A549 (cell line): ENCODE results near the gene TRIO. TPM values are rescaled to one million over a fixed set of nuclear protein-coding genes. Genes with fewer than 3 reads are reported as not detected.

Experiments
- ATAC-seq, 2 experiments: fragments of 200-7000 bp in 1 of 2; fragments of >200 bp in 1 of 2; cut with Nextera tagmentation in 1 of 2; cut with Tn5 transposase in 1 of 2; 3 replicates each; pipeline versions ENCODE4 v1.8.0 to v1.9.1; 2018 to 2020; ENCODE audit warnings: mild to moderate bottlenecking in 1 of 2, moderate library complexity in 1 of 2
- CTCF ChIA-PET: fragments of 300-600 bp; sonication (Branson Sonifier 250); formaldehyde crosslinking; extraction: SDS; loops from one replicate; lab custom pipeline; 2021; ENCODE audit warnings: antibody characterized with exemption, inconsistent platforms; lab: Yijun Ruan, JAX
- POLR2A ChIA-PET: fragments of 350-600 bp; formaldehyde crosslinking; extraction: SDS; loops from one replicate; lab custom pipeline; 2021; ENCODE audit warnings: antibody characterized with exemption, inconsistent platforms; lab: Yijun Ruan, JAX
- DNase-seq, 2 experiments: peaks; one replicate each; pipeline versions ENCODE4 v3.0.0 to v3.0.0-alpha.2; 2011 to 2016; ENCODE audit warnings: low read depth in 1 of 2, low spot score in 1 of 2
- FAIRE-seq: peaks from 2 replicates; lab custom pipeline; 2011; peaks lifted over from hg19 to GRCh38; lab: Jason Lieb, UNC
- H3K27ac ChIP-seq, 2 experiments: fragments of >200 bp; sonication (Bioruptor Twin); formaldehyde crosslinking; 3 replicates each; pipeline ENCODE4 v1.5.1; 2016 to 2017
- H3K4me1 ChIP-seq: fragments of >200 bp; sonication (Bioruptor Twin); formaldehyde crosslinking; 3 replicates; pipeline ENCODE4 v1.6.1; 2016
- H3K4me2 ChIP-seq: fragments of >200 bp; sonication (Bioruptor Twin); formaldehyde crosslinking; 3 replicates; pipeline ENCODE4 v1.6.1; 2016
- H3K4me3 ChIP-seq: fragments of >200 bp; sonication (Bioruptor Twin); formaldehyde crosslinking; 3 replicates; pipeline ENCODE4 v1.5.1; 2016
- H3K9me3 ChIP-seq: fragments of >200 bp; sonication (Bioruptor Twin); formaldehyde crosslinking; 3 replicates; pipeline ENCODE4 v1.6.1; 2016
- CBX2 ChIP-seq: fragments of 200-600 bp; sonication (generic); IDR thresholded peaks from 2 replicates; pipeline ENCODE4 v1.6.1; 2016; ENCODE audit warnings: low read depth, mild to moderate bottlenecking, borderline replicate concordance
- CEBPB ChIP-seq, 2 experiments: fragments of >200 bp in 1 of 2; sonication (Bioruptor Twin) in 1 of 2; formaldehyde crosslinking in 1 of 2; IDR thresholded peaks; 2 replicates each; pipeline ENCODE4 v1.6.1; 2012 to 2016
- CHD2 ChIP-seq: fragments of 150-350 bp; IDR thresholded peaks from 2 replicates; pipeline ENCODE4 v1.6.1; 2014; ENCODE audit warnings: low read length; ENCODE audit not compliant: partially characterized antibody
- CHD4 ChIP-seq: fragments of 200-600 bp; sonication (generic); IDR thresholded peaks from 2 replicates; pipeline ENCODE4 v1.6.1; 2016; ENCODE audit warnings: antibody characterized with exemption, mild to moderate bottlenecking, borderline replicate concordance
- E2F6 ChIP-seq: IDR thresholded peaks from 2 replicates; pipeline ENCODE4 v1.6.1; 2012; ENCODE audit warnings: low read depth, borderline replicate concordance
- EHF ChIP-seq: fragments of 250-450 bp; sonication (Bioruptor Pico); IDR thresholded peaks from 2 replicates; pipeline ENCODE4 v1.5.0; 2020; ENCODE audit warnings: mild to moderate bottlenecking
- EHMT2 ChIP-seq: fragments of 200-600 bp; sonication (generic); IDR thresholded peaks from 2 replicates; pipeline ENCODE4 v1.6.1; 2016; ENCODE audit warnings: antibody characterized with exemption, low read depth, mild to moderate bottlenecking, moderate library complexity
- EP300 ChIP-seq, 2 experiments: fragments of >200 bp; sonication (Bioruptor Twin); formaldehyde crosslinking; IDR thresholded peaks; 2 replicates in 1 of 2; 3 replicates in 1 of 2; pipeline ENCODE4 v1.6.1; 2016 to 2017
- FOSB ChIP-seq: fragments of 250-450 bp; sonication (Bioruptor Pico); IDR thresholded peaks from 2 replicates; pipeline ENCODE4 v1.5.0; 2020; ENCODE audit warnings: mild to moderate bottlenecking, moderate library complexity
- GATA3 ChIP-seq: IDR thresholded peaks from 2 replicates; pipeline ENCODE4 v1.6.1; 2012; ENCODE audit warnings: borderline replicate concordance
- HDAC2 ChIP-seq: fragments of 200-600 bp; sonication (generic); IDR thresholded peaks from 2 replicates; pipeline ENCODE4 v1.6.1; 2016
- HMGXB4 ChIP-seq: fragments of 250-450 bp; sonication (Bioruptor Pico); IDR thresholded peaks from 2 replicates; pipeline ENCODE4 v1.5.0; 2021; ENCODE audit warnings: mild to moderate bottlenecking, moderate library complexity, borderline replicate concordance
- HOXA7 ChIP-seq: fragments of 250-450 bp; sonication (Bioruptor Pico); IDR thresholded peaks from 2 replicates; pipeline ENCODE4 v1.5.0; 2020; ENCODE audit warnings: mild to moderate bottlenecking, moderate library complexity
- HOXB13 ChIP-seq: fragments of 250-450 bp; sonication (Bioruptor Pico); IDR thresholded peaks from 2 replicates; pipeline ENCODE4 v1.5.0; 2020; ENCODE audit warnings: low read depth, mild to moderate bottlenecking, moderate library complexity
- HOXB5 ChIP-seq: fragments of 250-450 bp; sonication (Bioruptor Pico); IDR thresholded peaks from 2 replicates; pipeline ENCODE4 v1.5.0; 2020; ENCODE audit warnings: mild to moderate bottlenecking, moderate library complexity
- JUNB ChIP-seq: fragments of >200 bp; sonication (Bioruptor Twin); formaldehyde crosslinking; IDR thresholded peaks from 2 replicates; pipeline ENCODE4 v1.6.1; 2016
- KDM5A ChIP-seq: fragments of 200-600 bp; sonication (generic); IDR thresholded peaks from 2 replicates; pipeline ENCODE4 v1.6.1; 2016; ENCODE audit warnings: antibody characterized with exemption, mild to moderate bottlenecking
- MAFK ChIP-seq: fragments of 450-650 bp; IDR thresholded peaks from 2 replicates; pipeline ENCODE4 v1.6.1; 2014; ENCODE audit not compliant: partially characterized antibody
- NPAS2 ChIP-seq: fragments of 250-450 bp; sonication (Bioruptor Pico); IDR thresholded peaks from 2 replicates; pipeline ENCODE4 v1.8.0; 2022; ENCODE audit warnings: mild to moderate bottlenecking, moderate library complexity, borderline replicate concordance
- NR3C1 ChIP-seq: fragments of >200 bp; sonication (Bioruptor Twin); formaldehyde crosslinking; IDR thresholded peaks from 3 replicates; pipeline ENCODE4 v1.6.1; 2017
- POLR2A ChIP-seq: IDR thresholded peaks from 2 replicates; pipeline ENCODE4 v1.6.1; 2012; ENCODE audit warnings: mild to moderate bottlenecking, low read length
- RAD21 ChIP-seq, 2 experiments: fragments of >200 bp in 1 of 2; sonication (Bioruptor Twin) in 1 of 2; formaldehyde crosslinking in 1 of 2; IDR thresholded peaks in 1 of 2; conservative IDR thresholded peaks in 1 of 2; 2 replicates in 1 of 2; 3 replicates in 1 of 2; pipeline ENCODE4 v1.6.1; 2012 to 2018; ENCODE audit warnings: inconsistent platforms in 1 of 2
- RCOR1 ChIP-seq: fragments of 150-350 bp; IDR thresholded peaks from 2 replicates; pipeline ENCODE4 v1.6.1; 2014; ENCODE audit warnings: antibody characterized with exemption, low read length, low read depth
- RFX5 ChIP-seq: fragments of 450-650 bp; IDR thresholded peaks from 2 replicates; pipeline ENCODE4 v1.7.1; 2014; ENCODE audit warnings: antibody characterized with exemption, mild to moderate bottlenecking, moderate library complexity
- RNF2 ChIP-seq: fragments of 200-600 bp; sonication (generic); IDR thresholded peaks from 2 replicates; pipeline ENCODE4 v1.6.1; 2016; ENCODE audit warnings: low read depth, mild to moderate bottlenecking, antibody characterized with exemption, moderate library complexity, borderline replicate concordance
- SMC3 ChIP-seq: fragments of >200 bp; sonication (Bioruptor Twin); formaldehyde crosslinking; IDR thresholded peaks from 3 replicates; pipeline ENCODE4 v1.6.1; 2018; ENCODE audit warnings: inconsistent platforms
- TFCP2L1 ChIP-seq: fragments of 250-450 bp; sonication (Bioruptor Pico); IDR thresholded peaks from 2 replicates; pipeline ENCODE4 v1.5.0; 2021; ENCODE audit warnings: mild to moderate bottlenecking
- TP53 ChIP-seq: fragments of 250-450 bp; sonication (Bioruptor Pico); IDR thresholded peaks from 2 replicates; pipeline ENCODE4 v1.5.0; 2021; ENCODE audit warnings: mild to moderate bottlenecking, moderate library complexity
- ZSCAN20 ChIP-seq: fragments of 250-450 bp; sonication (Bioruptor Pico); IDR thresholded peaks from 2 replicates; pipeline ENCODE4 v1.8.0; 2022; ENCODE audit warnings: mild to moderate bottlenecking, moderate library complexity
- WGBS: methylation state at CpG from one replicate; pipeline ENCODE4 v1.1.6; 2017; ENCODE audit errors: missing lambda C conversion rate; 5-methylcytosine and 5-hydroxymethylcytosine counted together
- polyA plus RNA-seq, 4 experiments: library from polyadenylated mRNA; depleted of rRNA in 3 of 4; stranded (reverse); fragments of >200 nt; fragmentation: RNase III in 1 of 4; extraction: RNeasy Plus Mini Kit Qiagen cat#74134 plus additional on column Dnase treatment in 1 of 4; gene quantifications; 2 replicates in 3 of 4; 3 replicates in 1 of 4; pipeline ENCODE4 v1.2.3, GENCODE V29; 2011 to 2017
- TF ChIP-seq, protein P1 (sequence below): fragments of 250-450 bp; sonication (Bioruptor Pico); IDR thresholded peaks from 2 replicates; pipeline ENCODE4 v1.5.0; 2020; ENCODE audit warnings: low read depth, mild to moderate bottlenecking, moderate library complexity
- TF ChIP-seq, protein P2 (sequence below): fragments of >200 bp; sonication (Bioruptor Twin); formaldehyde crosslinking; IDR thresholded peaks from 3 replicates; pipeline ENCODE4 v1.6.1; 2016

The TRIO gene
- polyA plus RNA-seq, 2 of the 4 experiments (the other 2 are of a cell fraction): 47.5 to 79.0 TPM

DNA sequence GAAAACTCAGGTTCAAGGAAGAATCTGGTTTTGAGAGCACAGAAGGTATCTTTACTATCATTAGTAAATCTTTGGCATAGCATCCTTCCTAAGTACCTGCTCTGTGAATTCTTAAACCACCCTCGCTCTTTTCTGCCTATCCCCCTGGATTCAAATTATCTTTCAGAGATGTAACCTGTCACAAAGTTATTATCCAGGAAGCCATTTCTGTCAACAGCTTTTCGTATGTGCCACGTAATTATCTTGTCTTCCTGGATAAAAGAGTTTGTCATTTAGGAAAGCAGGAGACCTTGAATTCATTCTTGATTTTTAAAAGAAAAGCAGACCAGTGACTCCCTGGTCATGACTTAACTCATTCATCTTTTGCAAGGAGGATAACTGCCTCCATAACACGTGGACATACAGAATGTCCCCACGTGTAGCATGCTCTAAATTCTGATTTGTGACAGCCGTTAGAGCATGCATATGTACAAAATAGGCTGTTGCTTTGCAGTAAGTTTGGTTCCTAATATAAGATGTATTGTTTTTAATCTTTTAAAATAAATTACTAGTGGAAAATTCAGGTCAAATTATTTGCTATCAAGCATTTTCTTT lies 189.0 kb downstream of the TRIO start:
- ATAC-seq (no peak), DNase-seq (no peak), FAIRE-seq (no peak)
- Histone ChIP-seq H3K9me3 (no peaks in the 10 kb centered on the region), H3K27ac (no peak overlapping the region), H3K4me3 (no peak overlapping the region), H3K4me2 (no peak overlapping the region), H3K4me1 (no peaks in the 10 kb centered on the region)
- 91% methylated on average over 6 of the region's 6 CpGs for WGBS
- POLR2A ChIA-PET: no interaction called here
- CTCF ChIA-PET: no interaction called here
- TF ChIP-seq MAFK (no peak), HOXA7 (CRISPR knock-in tag) (no peak), TFCP2L1 (CRISPR knock-in tag) (no peak), NPAS2 (CRISPR knock-in tag) (no peak), CHD4 (no peak)

DNA sequence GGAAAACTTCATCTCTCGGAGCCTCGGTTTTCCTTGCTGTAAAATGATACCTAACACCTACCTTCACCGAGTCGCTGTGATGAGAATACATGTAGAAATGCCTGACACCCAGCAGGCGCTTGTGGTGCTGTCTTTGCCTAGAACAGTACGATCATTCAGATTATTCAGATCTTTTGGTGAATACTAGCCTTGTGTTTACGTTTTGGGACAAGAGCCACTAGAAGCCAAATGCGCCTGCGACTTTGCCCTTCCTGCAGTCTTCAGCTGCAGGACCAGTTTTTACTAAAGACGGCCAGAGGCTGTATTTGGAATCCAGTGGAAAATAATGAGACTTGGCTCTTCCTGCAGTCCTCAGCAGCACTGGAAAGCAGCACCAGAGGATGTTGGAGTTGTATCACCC lies 189.6 kb downstream of the TRIO start:
- Histone ChIP-seq H3K4me2 (no peak overlapping the region), H3K9me3 (no peaks in the 10 kb centered on the region), H3K27ac (no peak overlapping the region), H3K4me3 (no peak overlapping the region), H3K4me1 (no peaks in the 10 kb centered on the region)
- CTCF ChIA-PET: no interaction called here
- WGBS: 96% methylated on average over 10 of the region's 10 CpGs
- TF ChIP-seq CHD2 (no peak), E2F6 (no peak), ZSCAN20 (CRISPR knock-in tag) (no peak), JUNB (no peak), SMC3 (no peak), CBX2 (no peak), RFX5 (no peak), TP53 (no peak), RAD21 (conservative IDR thresholded peaks at IDR 0.05 in 1 of 2, IDR thresholded peaks at IDR 0.05 in 1 of 2) (no peak), CEBPB (IDR thresholded peaks at IDR 0.05) (no peak), EP300 (IDR thresholded peaks at IDR 0.05) (no peak), EHF (no peak), RCOR1 (no peak), POLR2A (no peak), EHMT2 (no peak), CHD4 (no peak), TFCP2L1 (CRISPR knock-in tag) (no peak)
- TF ChIP-seq, protein P1, sequence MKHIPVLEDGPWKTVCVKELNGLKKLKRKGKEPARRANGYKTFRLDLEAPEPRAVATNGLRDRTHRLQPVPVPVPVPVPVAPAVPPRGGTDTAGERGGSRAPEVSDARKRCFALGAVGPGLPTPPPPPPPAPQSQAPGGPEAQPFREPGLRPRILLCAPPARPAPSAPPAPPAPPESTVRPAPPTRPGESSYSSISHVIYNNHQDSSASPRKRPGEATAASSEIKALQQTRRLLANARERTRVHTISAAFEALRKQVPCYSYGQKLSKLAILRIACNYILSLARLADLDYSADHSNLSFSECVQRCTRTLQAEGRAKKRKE: no peak
- ATAC-seq: no peak
- DNase-seq: no peak
- POLR2A ChIA-PET: no interaction called here
- no peak for FAIRE-seq

DNA sequence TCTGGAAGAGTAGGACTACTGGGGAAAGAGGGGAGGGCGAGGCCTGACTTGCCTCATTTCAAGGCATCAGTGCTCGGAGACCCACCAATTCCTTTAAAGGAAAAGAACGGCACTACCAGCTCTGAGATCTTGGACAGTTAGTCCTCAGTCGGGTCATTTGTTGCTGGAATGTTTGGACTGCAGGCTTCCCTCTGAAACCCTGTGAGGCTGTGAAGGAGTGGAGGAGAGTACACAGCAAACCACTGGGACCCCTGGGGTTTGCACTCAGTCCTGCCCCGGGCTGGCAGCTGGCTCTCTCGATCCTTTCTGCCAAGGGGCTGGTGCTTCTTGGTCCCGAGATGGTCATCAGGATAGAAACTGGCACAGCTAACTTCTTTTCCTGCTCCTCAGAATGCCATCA lies 194.5 kb downstream of the TRIO start:
- ATAC-seq (no peak), DNase-seq (no peak), FAIRE-seq (no peak)
- H3K4me2 ChIP-seq: no peak overlapping the region
- no peaks in the 10 kb centered on the region for H3K9me3 ChIP-seq
- no peak overlapping the region for H3K4me3 ChIP-seq
- TF ChIP-seq RNF2 (no peak), KDM5A (no peak), E2F6 (no peak), HDAC2 (no peak), HMGXB4 (CRISPR knock-in tag) (no peak), RCOR1 (no peak), HOXB13 (no peak), GATA3 (no peak), FOSB (CRISPR knock-in tag) (no peak), TFCP2L1 (CRISPR knock-in tag) (no peak), NR3C1 (no peak), NPAS2 (CRISPR knock-in tag) (no peak), HOXB5 (CRISPR knock-in tag) (no peak)
- TF ChIP-seq, protein P2, sequence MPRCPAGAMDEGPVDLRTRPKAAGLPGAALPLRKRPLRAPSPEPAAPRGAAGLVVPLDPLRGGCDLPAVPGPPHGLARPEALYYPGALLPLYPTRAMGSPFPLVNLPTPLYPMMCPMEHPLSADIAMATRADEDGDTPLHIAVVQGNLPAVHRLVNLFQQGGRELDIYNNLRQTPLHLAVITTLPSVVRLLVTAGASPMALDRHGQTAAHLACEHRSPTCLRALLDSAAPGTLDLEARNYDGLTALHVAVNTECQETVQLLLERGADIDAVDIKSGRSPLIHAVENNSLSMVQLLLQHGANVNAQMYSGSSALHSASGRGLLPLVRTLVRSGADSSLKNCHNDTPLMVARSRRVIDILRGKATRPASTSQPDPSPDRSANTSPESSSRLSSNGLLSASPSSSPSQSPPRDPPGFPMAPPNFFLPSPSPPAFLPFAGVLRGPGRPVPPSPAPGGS: no peak
- CTCF ChIA-PET: interaction anchor here (1.0 to 2.2 kb wide), 4 partner anchors 8 to 311 kb away, joined by 4 to 6 read pairs (median 5); no protein-coding TSS in a partner anchor
- H3K27ac ChIP-seq: no peak overlapping the region
- 90% methylated on average over 7 of the region's 7 CpGs for WGBS
- no peaks in the 10 kb centered on the region for H3K4me1 ChIP-seq
- POLR2A ChIA-PET: no interaction called here
